Measurements from ENCODE around the gene LAMC3.

The LAMC3 gene

GRCh38 chr9:131036529-131037334, 27.8 kb downstream of the LAMC3 start:
- no peak for TF ChIP-seq POLR2A (IDR thresholded peaks at IDR 0.05; ENCODE audit: low read depth, low read length)
- no peak for TF ChIP-seq PAX5 (IDR thresholded peaks at IDR 0.05; ENCODE audit: insufficient read depth, low read length, severe bottlenecking)
- no peak for TF ChIP-seq TAF1 (IDR thresholded peaks at IDR 0.05; ENCODE audit: low read depth, low read length)
- TF ChIP-seq SPI1 (IDR thresholded peaks at IDR 0.05; ENCODE audit: low read depth, low read length): no peak
- TF ChIP-seq POLR2AphosphoS5 (IDR thresholded peaks at IDR 0.05; ENCODE audit: low read depth, low read length): no peak
- TF ChIP-seq POU2F2 (IDR thresholded peaks at IDR 0.05; ENCODE audit: low read depth, low read length): no peak
- FAIRE-seq: no peak
- no peak for DNase-seq (ENCODE audit: insufficient read length, low spot score)

GRCh38 chr9:131037335-131038255, 28.6 kb downstream of the LAMC3 start:
- no peak for FAIRE-seq
- TF ChIP-seq POLR2AphosphoS5 (IDR thresholded peaks at IDR 0.05; ENCODE audit: low read depth, low read length) (no peak), TAF1 (IDR thresholded peaks at IDR 0.05; ENCODE audit: low read depth, low read length) (no peak), POU2F2 (IDR thresholded peaks at IDR 0.05; ENCODE audit: low read depth, low read length) (no peak), SPI1 (IDR thresholded peaks at IDR 0.05; ENCODE audit: low read depth, low read length) (no peak), PAX5 (IDR thresholded peaks at IDR 0.05; ENCODE audit: insufficient read depth, low read length, severe bottlenecking) (no peak), POLR2A (IDR thresholded peaks at IDR 0.05; ENCODE audit: low read depth, low read length) (no peak)

GRCh38 chr9:131038256-131039128, 29.5 kb downstream of the LAMC3 start:
- TF ChIP-seq PAX5 (IDR thresholded peaks at IDR 0.05; ENCODE audit: insufficient read depth, low read length, severe bottlenecking) (no peak), POU2F2 (IDR thresholded peaks at IDR 0.05; ENCODE audit: low read depth, low read length) (no peak), SPI1 (IDR thresholded peaks at IDR 0.05; ENCODE audit: low read depth, low read length) (no peak), POLR2AphosphoS5 (IDR thresholded peaks at IDR 0.05; ENCODE audit: low read depth, low read length) (no peak)
- FAIRE-seq (no peak), DNase-seq (ENCODE audit: insufficient read length, low spot score) (no peak)

More at GRCh38 chr9:131037335-131038255, 28.6 kb downstream of the LAMC3 start:
- no peak for DNase-seq (ENCODE audit: insufficient read length, low spot score)

GRCh38 chr9:131039129-131039954, 30.4 kb downstream of the LAMC3 start:
- DNase-seq (ENCODE audit: insufficient read length, low spot score): no peak
- TF ChIP-seq TAF1 (IDR thresholded peaks at IDR 0.05; ENCODE audit: low read depth, low read length) (no peak), PAX5 (IDR thresholded peaks at IDR 0.05; ENCODE audit: insufficient read depth, low read length, severe bottlenecking) (no peak), POU2F2 (IDR thresholded peaks at IDR 0.05; ENCODE audit: low read depth, low read length) (no peak), POLR2AphosphoS5 (IDR thresholded peaks at IDR 0.05; ENCODE audit: low read depth, low read length) (no peak), SPI1 (IDR thresholded peaks at IDR 0.05; ENCODE audit: low read depth, low read length) (no peak), POLR2A (IDR thresholded peaks at IDR 0.05; ENCODE audit: low read depth, low read length) (no peak)
- no peak for FAIRE-seq

GRCh38 chr9:131042666-131043065, 33.7 kb downstream of the LAMC3 start:
- TF ChIP-seq SPI1 (IDR thresholded peaks at IDR 0.05; ENCODE audit: low read depth, low read length) (no peak), POLR2AphosphoS5 (IDR thresholded peaks at IDR 0.05; ENCODE audit: low read depth, low read length) (no peak), POU2F2 (IDR thresholded peaks at IDR 0.05; ENCODE audit: low read depth, low read length) (no peak), TAF1 (IDR thresholded peaks at IDR 0.05; ENCODE audit: low read depth, low read length) (no peak), PAX5 (IDR thresholded peaks at IDR 0.05; ENCODE audit: insufficient read depth, low read length, severe bottlenecking) (no peak), POLR2A (IDR thresholded peaks at IDR 0.05; ENCODE audit: low read depth, low read length) (no peak)
- FAIRE-seq (no peak), DNase-seq (ENCODE audit: insufficient read length, low spot score) (no peak)

GRCh38 chr9:131043087-131043486, 34.1 kb downstream of the LAMC3 start:
- FAIRE-seq: no peak
- TF ChIP-seq POLR2A (IDR thresholded peaks at IDR 0.05; ENCODE audit: low read depth, low read length) (no peak), PAX5 (IDR thresholded peaks at IDR 0.05; ENCODE audit: insufficient read depth, low read length, severe bottlenecking) (no peak), POU2F2 (IDR thresholded peaks at IDR 0.05; ENCODE audit: low read depth, low read length) (no peak), POLR2AphosphoS5 (IDR thresholded peaks at IDR 0.05; ENCODE audit: low read depth, low read length) (no peak), SPI1 (IDR thresholded peaks at IDR 0.05; ENCODE audit: low read depth, low read length) (no peak), TAF1 (IDR thresholded peaks at IDR 0.05; ENCODE audit: low read depth, low read length) (no peak)
- DNase-seq (ENCODE audit: insufficient read length, low spot score): no peak

GRCh38 chr9:131043646-131044045, 34.7 kb downstream of the LAMC3 start:
- TF ChIP-seq POLR2A (IDR thresholded peaks at IDR 0.05; ENCODE audit: low read depth, low read length) (no peak), POU2F2 (IDR thresholded peaks at IDR 0.05; ENCODE audit: low read depth, low read length) (no peak), TAF1 (IDR thresholded peaks at IDR 0.05; ENCODE audit: low read depth, low read length) (no peak), POLR2AphosphoS5 (IDR thresholded peaks at IDR 0.05; ENCODE audit: low read depth, low read length) (no peak), SPI1 (IDR thresholded peaks at IDR 0.05; ENCODE audit: low read depth, low read length) (no peak), PAX5 (IDR thresholded peaks at IDR 0.05; ENCODE audit: insufficient read depth, low read length, severe bottlenecking) (no peak)
- FAIRE-seq: no peak

More at GRCh38 chr9:131043646-131044045, 34.7 kb downstream of the LAMC3 start:
- DNase-seq (ENCODE audit: insufficient read length, low spot score): no peak
